H1 (cell line): ENCODE measurements around the gene C5. TPM values are rescaled to one million over a fixed set of nuclear protein-coding genes. Genes with fewer than 3 reads are reported as not detected.

Experiments used
- CTCF ChIA-PET: fragments of 300-600 bp; sonication (Branson Sonifier 250); formaldehyde crosslinking; loops from one replicate; lab custom pipeline; 2021; ENCODE audit not compliant: partially characterized antibody; lab: Charles Lee
- POLR2A ChIA-PET: fragments of 300-600 bp; sonication (Branson Sonifier 250); formaldehyde crosslinking; loops from one replicate; lab custom pipeline; 2021; ENCODE audit warnings: inconsistent platforms; ENCODE audit not compliant: partially characterized antibody; lab: Charles Lee
- DNase-seq, 2 experiments: peaks; one replicate each; pipeline versions ENCODE4 v3.0.0 to v3.0.0-alpha.2; 2010 to 2022; ENCODE audit warnings: low spot score in 2 of 2, low read depth in 1 of 2, mixed read lengths in 1 of 2
- FAIRE-seq: peaks from 2 replicates; lab custom pipeline; 2011; peaks lifted over from hg19 to GRCh38; lab: Jason Lieb, UNC
- H2AFZ ChIP-seq: 2 replicates; pipeline ENCODE4 v1.8.1; 2012; ENCODE audit warnings: low read length, inconsistent platforms
- H2AK5ac ChIP-seq: 2 replicates; pipeline ENCODE4 v1.6.1; 2013; ENCODE audit warnings: low read depth, low read length
- H2BK120ac ChIP-seq: replicated peaks from 2 replicates; pipeline ENCODE3; 2013; ENCODE audit warnings: low read depth, low read length, inconsistent platforms
- H2BK12ac ChIP-seq: 2 replicates; pipeline ENCODE4 v1.6.1; 2013; ENCODE audit warnings: low read depth, low read length
- H2BK15ac ChIP-seq: 2 replicates; pipeline ENCODE4 v1.6.1; 2013; ENCODE audit warnings: low read length
- H2BK20ac ChIP-seq: 2 replicates; pipeline ENCODE4 v1.6.1; 2013; ENCODE audit warnings: low read length
- H2BK5ac ChIP-seq: 2 replicates; pipeline ENCODE4 v1.6.1; 2013; ENCODE audit warnings: low read depth, low read length
- H3K14ac ChIP-seq: 2 replicates; pipeline ENCODE4 v1.6.1; 2013; ENCODE audit warnings: inconsistent platforms; ENCODE audit not compliant: insufficient read length
- H3K18ac ChIP-seq: 2 replicates; pipeline ENCODE4 v1.6.1; 2013; ENCODE audit warnings: low read length; ENCODE audit errors: extremely low read depth
- H3K23ac ChIP-seq: 2 replicates; pipeline ENCODE4 v1.6.1; 2013; ENCODE audit warnings: inconsistent platforms; ENCODE audit not compliant: insufficient read length
- H3K23me2 ChIP-seq: 2 replicates; pipeline ENCODE4 v1.6.1; 2013; ENCODE audit warnings: low read depth, low read length
- H3K27ac ChIP-seq: 2 replicates; pipeline ENCODE4 v1.6.1; 2011; ENCODE audit warnings: low read depth, low read length, inconsistent platforms
- H3K27me3 ChIP-seq, 4 experiments: replicated peaks in 1 of 4; 1 replicate in 1 of 4; 2 replicates in 3 of 4; pipeline versions ENCODE4 v1.6.1 to v1.8.1; 2011 to 2013; ENCODE audit warnings: low read length in 3 of 4, mild to moderate bottlenecking in 3 of 4, inconsistent platforms in 2 of 4, mixed read lengths in 2 of 4, moderate library complexity in 1 of 4; ENCODE audit not compliant: control insufficient read depth in 3 of 4, insufficient read depth in 3 of 4; ENCODE audit errors: extremely low read depth in 1 of 4
- H3K36me3 ChIP-seq, 4 experiments: 2 replicates each; pipeline versions ENCODE4 v1.6.1 to v1.8.1; 2011 to 2013; ENCODE audit warnings: mild to moderate bottlenecking in 4 of 4, low read length in 3 of 4, moderate library complexity in 2 of 4, control low read depth in 1 of 4, inconsistent platforms in 1 of 4; ENCODE audit not compliant: insufficient read depth in 4 of 4, control insufficient read depth in 2 of 4
- H3K4ac ChIP-seq: replicated peaks from 2 replicates; pipeline ENCODE3; 2013; ENCODE audit warnings: low read length, low read depth, mixed read lengths, inconsistent platforms; ENCODE audit not compliant: insufficient read length
- H3K4me1 ChIP-seq, 4 experiments: replicated peaks in 1 of 4; 1 replicate in 1 of 4; 2 replicates in 3 of 4; pipeline versions ENCODE4 v1.6.1 to v1.8.1; 2011 to 2013; ENCODE audit warnings: low read length in 3 of 4, inconsistent platforms in 2 of 4, mixed read lengths in 1 of 4; ENCODE audit not compliant: insufficient read depth in 4 of 4, control insufficient read depth in 3 of 4
- H3K4me2 ChIP-seq, 2 experiments: 2 replicates each; pipeline versions ENCODE4 v1.6.1 to v1.8.1; 2011 to 2013; ENCODE audit warnings: low read depth in 2 of 2, low read length in 2 of 2, control low read depth in 1 of 2, inconsistent platforms in 1 of 2, mild to moderate bottlenecking in 1 of 2; ENCODE audit not compliant: insufficient read depth in 1 of 2
- H3K4me3 ChIP-seq, 4 experiments: fragments of 200-600, 300-600 bp in 1 of 4; sonication (generic), shearing (Covaris generic), sonication (Bioruptor Twin) in 1 of 4; 2 replicates each; pipeline versions ENCODE4 v1.5.1 to v1.8.1; 2011 to 2016; ENCODE audit warnings: low read length in 4 of 4, low read depth in 3 of 4, control low read depth in 2 of 4, inconsistent platforms in 2 of 4, mild to moderate bottlenecking in 2 of 4, mixed read lengths in 1 of 4, moderate library complexity in 1 of 4; ENCODE audit not compliant: insufficient read depth in 2 of 4; ENCODE audit errors: extremely low read depth in 1 of 4
- H3K56ac ChIP-seq: replicated peaks from 2 replicates; pipeline ENCODE3; 2013; ENCODE audit warnings: low read depth, mild to moderate bottlenecking, mixed read lengths, low read length, inconsistent platforms; ENCODE audit not compliant: insufficient read length
- H3K79me1 ChIP-seq: 2 replicates; pipeline ENCODE4 v1.6.1; 2013; ENCODE audit warnings: low read depth, low read length, control low read depth
- H3K79me2 ChIP-seq, 2 experiments: 2 replicates each; pipeline versions ENCODE4 v1.6.1 to v1.8.1; 2012 to 2013; ENCODE audit warnings: low read length in 2 of 2, mild to moderate bottlenecking in 2 of 2, inconsistent platforms in 1 of 2; ENCODE audit not compliant: insufficient read depth in 2 of 2, control insufficient read depth in 1 of 2
- H3K9ac ChIP-seq, 4 experiments: replicated peaks in 1 of 4; 1 replicate in 1 of 4; 2 replicates in 3 of 4; pipeline versions ENCODE4 v1.6.1 to v1.8.1; 2011 to 2013; ENCODE audit warnings: low read depth in 3 of 4, low read length in 3 of 4, control low read depth in 2 of 4, mild to moderate bottlenecking in 2 of 4, moderate library complexity in 2 of 4, inconsistent platforms in 1 of 4; ENCODE audit errors: extremely low read depth in 1 of 4
- H3K9me3 ChIP-seq, 2 experiments: 2 replicates each; pipeline versions ENCODE4 v1.6.1 to v1.8.1; 2012 to 2013; ENCODE audit warnings: mild to moderate bottlenecking in 2 of 2, moderate library complexity in 2 of 2, control low read depth in 1 of 2, inconsistent platforms in 1 of 2, low read depth in 1 of 2, low read length in 1 of 2, mixed read lengths in 1 of 2; ENCODE audit not compliant: insufficient read depth in 2 of 2
- H4K20me1 ChIP-seq, 2 experiments: replicated peaks in 1 of 2; 2 replicates each; pipeline versions ENCODE3 to v1.8.1; 2011 to 2013; ENCODE audit warnings: inconsistent platforms in 2 of 2, low read length in 2 of 2, mild to moderate bottlenecking in 1 of 2; ENCODE audit not compliant: insufficient read depth in 2 of 2, control insufficient read depth in 1 of 2
- H4K5ac ChIP-seq: 2 replicates; pipeline ENCODE4 v1.6.1; 2013; ENCODE audit warnings: low read length, low read depth, mixed read lengths, inconsistent platforms; ENCODE audit not compliant: insufficient read length
- H4K8ac ChIP-seq: 2 replicates; pipeline ENCODE4 v1.8.0; 2013; ENCODE audit warnings: mild to moderate bottlenecking, moderate library complexity, low read length, inconsistent platforms; ENCODE audit not compliant: insufficient read depth; ENCODE audit errors: extremely low read depth
- H4K91ac ChIP-seq: replicated peaks from 2 replicates; pipeline ENCODE3; 2013; ENCODE audit warnings: low read length, mixed read lengths, inconsistent platforms; ENCODE audit not compliant: insufficient read length
- ASH2L ChIP-seq: fragments of 200-600, 300-600 bp; sonication (generic); IDR thresholded peaks from one replicate; pipeline ENCODE4 v1.7.1; 2017; ENCODE audit warnings: low read length
- CTCF ChIP-seq, 3 experiments: IDR thresholded peaks; 1 replicate in 2 of 3; 2 replicates in 1 of 3; pipeline versions ENCODE4 v1.5.1 to v1.6.1; 2011; ENCODE audit warnings: low read length in 3 of 3, mild to moderate bottlenecking in 3 of 3, inconsistent platforms in 2 of 3, low read depth in 1 of 3, moderate library complexity in 1 of 3; ENCODE audit not compliant: insufficient read depth in 1 of 3; ENCODE audit errors: control extremely low read depth in 1 of 3
- EZH2 ChIP-seq: fragments of 200-600 bp; sonication (generic); IDR thresholded peaks from 2 replicates; pipeline ENCODE4 v1.7.1; 2012; ENCODE audit warnings: low read depth, mild to moderate bottlenecking, moderate library complexity, low read length, inconsistent platforms; ENCODE audit not compliant: severe bottlenecking
- GABPA ChIP-seq: IDR thresholded peaks from 2 replicates; pipeline ENCODE4 v1.6.1; 2011; ENCODE audit warnings: mild to moderate bottlenecking, low read length, moderate library complexity, borderline replicate concordance; ENCODE audit not compliant: insufficient read depth
- KDM1A ChIP-seq: fragments of 200-600, 300-600 bp; sonication (generic); IDR thresholded peaks from 2 replicates; pipeline ENCODE4 v1.7.1; 2016; ENCODE audit warnings: mild to moderate bottlenecking, low read length, borderline replicate concordance
- RFX5 ChIP-seq: IDR thresholded peaks from 2 replicates; pipeline ENCODE4 v1.6.1; 2011; ENCODE audit warnings: low read depth, low read length, improper control_type of control experiment, borderline replicate concordance
- SP1 ChIP-seq: IDR thresholded peaks from 2 replicates; pipeline ENCODE4 v1.6.1; 2011; ENCODE audit warnings: low read depth, low read length
- ZNF274 ChIP-seq: IDR thresholded peaks from 2 replicates; pipeline ENCODE4 v1.7.0; 2012; ENCODE audit warnings: low read length, borderline replicate concordance; ENCODE audit errors: extremely low read depth
- WGBS, 2 experiments: shearing (Covaris generic) in 1 of 2; methylation state at CpG; one replicate each; pipeline versions ENCODE4 v1.1.6 to v1.1.7; 2013 to 2015; ENCODE audit warnings: low lambda C conversion rate in 2 of 2, mixed read lengths in 2 of 2, inconsistent platforms in 1 of 2, low coverage in 1 of 2, missing lambda C conversion rate in 1 of 2; ENCODE audit not compliant: insufficient replicate concordance in 2 of 2, insufficient coverage in 1 of 2, insufficient read length in 1 of 2; ENCODE audit errors: extremely low coverage in 1 of 2, missing lambda C conversion rate in 1 of 2; 5-methylcytosine and 5-hydroxymethylcytosine counted together
- polyA plus RNA-seq, 7 experiments: library from polyadenylated mRNA; depleted of rRNA in 3 of 7; stranded (reverse) in 5 of 7; unstranded in 2 of 7; fragments of >200 nt in 5 of 7; fragments of 200-250 nt in 2 of 7; gene quantifications; 1 replicate in 5 of 7; 2 replicates in 1 of 7; 4 replicates in 1 of 7; pipeline versions ENCODE4 v1.2.1 to v1.2.3, GENCODE V29; 2011 to 2013; ENCODE audit warnings: missing spikeins in 2 of 7, mixed read lengths in 2 of 7
- total RNA-seq: library from RNA; stranded (reverse); fragmentation: NEBNext Ultra II Directional; extraction: Animal tissue kit (Norgen Biotek cat#: 25700); gene quantifications from 2 replicates; pipeline ENCODE4 v1.2.1, GENCODE V29; 2021

The C5 gene
- total and polyA plus RNA-seq, 2 of the 8 experiments (the other 6 are each of a cell fraction or from before 2014, with no cell fraction given): 0.24 to 0.35 TPM

- no peak overlapping the region for H3K27ac ChIP-seq
- H3K36me3 ChIP-seq: no peaks in the 10 kb centered on the region; a peak in 1 of 8 replicates
- H4K91ac ChIP-seq: no peak overlapping the region
- DNase-seq (no peak), FAIRE-seq (no peak)
- no peak overlapping the region for H2AFZ ChIP-seq
- no peak overlapping the region for H3K18ac ChIP-seq
- H3K4me3 ChIP-seq: no peak overlapping the region
- H4K20me1 ChIP-seq: no peaks in the 10 kb centered on the region
- H4K8ac ChIP-seq: no peak overlapping the region
- H4K5ac ChIP-seq: no peak overlapping the region
- no peaks in the 10 kb centered on the region; a peak in 1 of 7 replicates for H3K27me3 ChIP-seq
- TF ChIP-seq GABPA (no peak), RFX5 (no peak), ASH2L (no peak), SP1 (no peak), KDM1A (no peak), EZH2 (no peak), ZNF274 (no peak), CTCF (IDR thresholded peaks at IDR 0.05; ENCODE audit: control extremely low read depth in 1 of 3, insufficient read depth in 1 of 3, low read depth in 1 of 3, low read length in 3 of 3) (no peak)
- H3K23me2 ChIP-seq: no peaks in the 10 kb centered on the region
- H2BK5ac ChIP-seq: no peak overlapping the region
- H3K4me2 ChIP-seq: no peak overlapping the region
- H2BK12ac ChIP-seq: no peak overlapping the region
- H3K79me2 ChIP-seq: no peaks in the 10 kb centered on the region
- H3K9me3 ChIP-seq: no peaks in the 10 kb centered on the region
- no peak overlapping the region for H3K23ac ChIP-seq
- peaks cover 0 to 15% (median 5%) of the 10 kb centered on the region in 4 experiments; a peak in 6 of 7 replicates for H3K4me1 ChIP-seq
- H3K79me1 ChIP-seq: no peaks in the 10 kb centered on the region
- H2AK5ac ChIP-seq: 0 out of 2 replicates have a peak overlapping the region, but pooled peaks have one; percentile 5
- POLR2A ChIA-PET: no interaction called here
- 0 out of 2 replicates have a peak overlapping the region, but pooled peaks have one; percentile 23 for H2BK15ac ChIP-seq
- no peak overlapping the region for H3K56ac ChIP-seq
- no peak overlapping the region for H3K9ac ChIP-seq
- no peak overlapping the region for H2BK120ac ChIP-seq
- CTCF ChIA-PET: interaction anchor here (0.9 to 3.0 kb wide), 10 partner anchors 8 to 61 kb away, joined by 3 to 15 read pairs (median 3); no protein-coding TSS in a partner anchor
- no peak overlapping the region for H3K14ac ChIP-seq
- no peak overlapping the region for H2BK20ac ChIP-seq
- H3K4ac ChIP-seq: no peak overlapping the region
- WGBS, 2 experiments: 73% methylated on average over 3 of the region's 3 CpGs; no CpG with 5 or more reads in 1 of the 2 experiments
Observed at GRCh38 chr9:120920806-120921178, 129.3 kb downstream of the C5 start.
